Activated CD8-positive, alpha-beta memory T cell treated with anti-CD3 and anti-CD28 coated beads, Interleukin-2, amount 50 U/mL, for 48 hours (primary cell): ENCODE data around the gene DCAF11.

Experiments
- DNase-seq: peaks from one replicate; pipeline ENCODE4 v3.0.0-alpha.2; 2020

Gene DCAF11

DNA sequence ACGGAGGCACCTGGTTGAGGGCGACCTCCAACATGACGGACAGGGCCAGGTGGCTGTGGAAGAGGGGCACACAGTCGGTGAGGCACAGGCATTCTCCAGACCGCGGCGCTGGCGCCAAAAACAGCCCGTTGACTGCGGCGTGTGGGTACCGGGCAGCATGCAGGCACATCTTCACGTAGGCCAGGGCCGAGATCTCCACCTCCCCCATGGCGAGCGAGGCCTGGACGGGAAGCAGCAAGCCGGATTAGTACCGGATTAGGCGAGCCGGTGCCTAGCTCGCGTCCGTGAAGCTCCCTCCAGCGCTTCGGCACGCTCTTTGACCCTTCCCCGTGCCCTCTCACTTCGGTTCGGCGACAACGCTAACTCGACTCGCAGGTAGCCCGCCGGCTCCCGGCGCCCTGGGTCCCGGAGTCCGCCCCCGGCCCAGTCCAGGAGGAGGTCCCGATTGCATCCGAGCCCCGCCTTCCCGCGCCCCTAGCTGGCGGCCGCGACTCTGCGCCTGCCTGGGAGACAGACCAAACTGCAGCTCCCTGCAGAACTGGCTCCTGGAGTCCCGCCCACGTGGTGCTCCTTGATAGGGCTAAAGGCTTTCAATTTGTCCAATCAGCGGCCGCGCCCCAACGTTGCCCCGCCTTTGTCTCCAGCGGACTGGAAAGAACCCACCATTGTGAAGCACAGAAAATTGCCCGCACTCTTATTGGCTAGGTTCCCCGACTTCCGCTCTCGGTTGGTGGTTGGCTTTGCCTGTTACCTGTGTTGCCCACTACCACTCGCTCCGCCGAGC lies 26.7 kb downstream of the DCAF11 start, which contains the start of gene EMC9:
Gene EMC9 (minus strand): TSS at position 495 of the 784 bp plus-strand sequence. CDS start 287 bp downstream, at position 208.
- peak; percentile 99 for DNase-seq

GRCh38 chr14:24143511-24143910 lies 28.9 kb downstream of the DCAF11 start:
- no peak for DNase-seq

- DNase-seq, result no peak
Measured at GRCh38 chr14:24144451-24144850, 29.9 kb downstream of the DCAF11 start.

DNA sequence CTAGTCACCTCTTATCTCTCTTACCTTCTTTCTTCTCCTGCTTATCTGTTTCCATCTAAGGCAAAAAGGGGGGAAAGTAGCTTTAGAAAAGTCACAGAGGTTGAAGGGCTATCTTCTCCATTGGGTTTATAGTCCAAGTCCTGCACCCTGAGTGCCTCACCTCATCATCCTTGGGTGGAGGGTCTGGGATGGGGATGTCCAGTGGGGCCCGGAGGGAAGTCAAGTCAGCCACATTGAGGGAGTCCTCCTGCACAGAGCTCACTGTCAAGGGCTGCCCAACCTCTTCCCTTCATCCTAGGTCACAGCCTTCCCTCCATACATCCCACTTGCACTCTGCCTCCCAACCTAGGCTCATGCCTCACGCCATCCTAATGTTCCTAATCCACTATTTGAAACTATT lies 30.6 kb downstream of the DCAF11 start:
- no peak for DNase-seq

- DNase-seq, result no peak
Measured at GRCh38 chr14:24145690-24146452, 31.3 kb downstream of the DCAF11 start.

GRCh38 chr14:24146453-24146977 lies 31.9 kb downstream of the DCAF11 start, which contains the start of gene PSME2:
PSME2 (minus strand) TSS chr14:24146610; CDS start chr14:24146581, 29 bp downstream.
- DNase-seq, result peak; percentile 95

DNA sequence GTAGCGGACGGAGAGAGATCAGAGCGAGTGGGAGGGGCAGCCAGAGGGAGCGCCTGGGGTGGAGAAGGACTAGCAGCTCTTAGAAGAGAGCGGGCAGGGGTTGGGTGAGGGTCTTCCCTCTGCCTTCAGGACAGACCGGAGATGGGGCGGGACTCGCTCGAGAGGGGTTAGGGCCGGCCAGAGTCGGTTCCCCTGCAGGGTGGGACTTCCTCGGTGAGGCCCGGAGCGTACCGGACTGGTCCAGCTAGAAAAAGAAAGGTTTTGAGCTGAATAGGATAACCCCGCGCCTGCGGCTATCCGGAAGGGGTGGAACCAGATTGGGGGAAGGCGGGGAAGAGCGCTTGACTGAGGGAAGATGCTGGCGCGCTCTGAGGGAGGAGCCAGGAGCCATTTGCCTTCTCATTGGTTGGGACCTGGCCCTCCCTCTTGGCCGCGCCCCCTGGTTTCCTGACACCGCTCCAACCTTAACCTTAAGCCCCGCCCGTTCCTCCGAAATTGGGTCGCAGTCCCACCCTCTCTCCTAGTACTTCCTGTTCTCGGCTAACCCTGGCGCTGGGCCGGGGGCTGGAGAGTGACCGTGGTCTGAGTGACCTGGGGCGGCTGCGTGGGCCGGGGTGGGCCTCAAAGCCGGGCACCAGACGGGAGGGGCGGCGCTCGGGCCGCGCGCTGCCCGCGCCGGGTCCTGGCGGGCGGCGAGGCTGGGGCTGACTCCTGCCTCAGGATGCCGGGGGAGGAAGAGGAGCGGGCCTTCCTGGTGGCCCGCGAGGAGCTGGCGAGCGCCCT lies 32.6 kb downstream of the DCAF11 start, which contains the start of gene RNF31:
Gene RNF31 (plus strand): TSS at position 521 of the 783 bp plus-strand sequence. CDS start 201 bp downstream, at position 722.
- DNase-seq, result peak; percentile 95

GRCh38 chr14:24147761-24148428 lies 33.3 kb downstream of the DCAF11 start:
- no peak for DNase-seq

DNA sequence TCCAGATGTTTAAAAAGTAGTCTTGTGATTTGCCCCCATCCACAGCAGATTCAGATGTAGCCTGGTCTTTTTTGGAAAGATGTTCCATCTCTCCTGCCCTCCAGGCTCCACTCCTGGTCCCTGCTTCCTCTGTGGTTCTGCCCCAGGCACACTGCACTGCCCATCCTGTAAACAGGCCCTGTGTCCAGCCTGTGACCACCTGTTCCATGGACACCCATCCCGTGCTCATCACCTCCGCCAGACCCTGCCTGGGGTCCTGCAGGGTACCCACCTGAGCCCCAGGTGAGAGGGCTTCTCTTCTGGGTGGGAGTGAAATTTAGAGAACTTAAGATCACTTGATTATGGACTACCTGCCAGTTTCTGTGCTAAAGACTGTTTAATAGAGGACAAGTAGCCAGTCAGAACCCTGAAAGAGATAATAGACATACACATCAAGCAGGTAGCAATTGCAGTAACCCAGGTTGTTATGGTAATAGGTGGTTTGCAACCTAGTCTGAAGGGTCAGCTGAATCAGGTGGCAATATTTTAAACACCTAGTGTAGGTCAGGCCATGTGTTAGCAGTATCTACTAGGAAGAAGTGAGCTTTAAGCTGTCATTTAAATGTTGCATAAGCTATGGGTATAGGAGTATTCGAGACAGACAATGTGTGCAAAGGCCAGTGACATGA lies 34.9 kb downstream of the DCAF11 start:
- DNase-seq, result no peak

GRCh38 chr14:24150061-24150460 lies 35.5 kb downstream of the DCAF11 start:
- no peak for DNase-seq

DNA sequence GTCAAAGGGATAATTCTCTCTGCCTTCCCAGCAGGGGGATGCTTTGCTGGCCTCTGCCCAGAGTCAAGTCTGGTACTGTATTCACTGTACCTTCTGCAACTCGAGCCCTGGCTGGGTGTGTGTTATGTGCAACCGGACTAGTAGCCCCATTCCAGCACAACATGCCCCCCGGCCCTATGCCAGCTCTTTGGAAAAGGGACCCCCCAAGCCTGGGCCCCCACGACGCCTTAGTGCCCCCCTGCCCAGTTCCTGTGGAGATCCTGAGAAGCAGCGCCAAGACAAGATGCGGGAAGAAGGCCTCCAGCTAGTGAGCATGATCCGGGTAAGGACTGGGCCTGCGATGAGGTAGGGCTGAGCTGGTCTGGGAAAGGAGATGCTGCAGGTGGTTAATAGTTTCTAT lies 36.0 kb downstream of the DCAF11 start:
- no peak for DNase-seq

- DNase-seq, result no peak
Measured at GRCh38 chr14:24150993-24151392, 36.4 kb downstream of the DCAF11 start.

- DNase-seq, result no peak
Measured at GRCh38 chr14:24151404-24152080, 37.0 kb downstream of the DCAF11 start.

DNA sequence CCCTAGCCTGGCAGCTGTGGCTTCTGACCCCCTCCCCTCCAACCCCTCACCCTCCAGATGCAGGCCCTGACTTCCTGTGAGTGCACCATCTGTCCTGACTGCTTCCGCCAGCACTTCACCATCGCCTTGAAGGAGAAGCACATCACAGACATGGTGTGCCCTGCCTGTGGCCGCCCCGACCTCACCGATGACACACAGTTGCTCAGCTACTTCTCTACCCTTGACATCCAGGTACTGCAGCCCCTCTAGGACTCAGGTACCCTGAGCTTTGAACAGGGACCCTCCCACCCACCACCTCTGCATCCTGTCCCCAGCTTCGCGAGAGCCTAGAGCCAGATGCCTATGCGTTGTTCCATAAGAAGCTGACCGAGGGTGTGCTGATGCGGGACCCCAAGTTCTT lies 40.5 kb downstream of the DCAF11 start:
- DNase-seq, result no peak

GRCh38 chr14:24156840-24157239 lies 42.3 kb downstream of the DCAF11 start:
- DNase-seq, result no peak

- DNase-seq, result no peak
Measured at GRCh38 chr14:24157331-24157730, 42.8 kb downstream of the DCAF11 start.

DNA sequence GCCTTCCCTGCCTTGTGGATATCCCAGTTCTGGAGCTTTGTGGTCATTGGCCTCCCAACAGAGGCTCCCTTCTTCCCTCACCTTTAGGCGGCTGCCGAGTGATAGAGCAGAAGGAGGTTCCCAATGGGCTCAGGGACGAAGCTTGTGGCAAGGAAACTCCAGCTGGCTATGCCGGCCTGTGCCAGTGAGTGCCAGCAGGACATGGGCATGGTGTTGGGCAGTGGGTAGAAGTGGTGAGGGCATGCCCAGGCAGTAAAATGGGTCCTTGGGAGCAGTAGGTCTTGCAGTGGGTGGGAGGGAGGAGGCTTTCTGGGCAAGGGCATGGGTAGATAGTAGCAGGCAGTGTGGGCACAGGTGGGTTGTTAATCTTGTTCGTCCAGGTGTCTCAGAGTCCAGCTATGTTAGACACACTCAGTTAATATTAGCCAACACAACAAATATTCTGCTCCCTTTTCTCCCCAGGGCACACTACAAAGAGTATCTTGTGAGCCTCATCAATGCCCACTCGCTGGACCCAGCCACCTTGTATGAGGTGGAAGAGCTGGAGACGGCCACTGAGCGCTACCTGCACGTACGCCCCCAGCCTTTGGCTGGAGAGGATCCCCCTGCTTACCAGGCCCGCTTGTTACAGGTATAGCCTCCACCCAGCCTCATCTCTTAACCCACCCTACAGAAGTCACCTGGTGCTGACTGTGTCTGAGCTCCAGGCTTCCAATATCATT lies 45.4 kb downstream of the DCAF11 start:
- no peak for DNase-seq

GRCh38 chr14:24160499-24160849 lies 45.9 kb downstream of the DCAF11 start:
- DNase-seq, result no peak

DNA sequence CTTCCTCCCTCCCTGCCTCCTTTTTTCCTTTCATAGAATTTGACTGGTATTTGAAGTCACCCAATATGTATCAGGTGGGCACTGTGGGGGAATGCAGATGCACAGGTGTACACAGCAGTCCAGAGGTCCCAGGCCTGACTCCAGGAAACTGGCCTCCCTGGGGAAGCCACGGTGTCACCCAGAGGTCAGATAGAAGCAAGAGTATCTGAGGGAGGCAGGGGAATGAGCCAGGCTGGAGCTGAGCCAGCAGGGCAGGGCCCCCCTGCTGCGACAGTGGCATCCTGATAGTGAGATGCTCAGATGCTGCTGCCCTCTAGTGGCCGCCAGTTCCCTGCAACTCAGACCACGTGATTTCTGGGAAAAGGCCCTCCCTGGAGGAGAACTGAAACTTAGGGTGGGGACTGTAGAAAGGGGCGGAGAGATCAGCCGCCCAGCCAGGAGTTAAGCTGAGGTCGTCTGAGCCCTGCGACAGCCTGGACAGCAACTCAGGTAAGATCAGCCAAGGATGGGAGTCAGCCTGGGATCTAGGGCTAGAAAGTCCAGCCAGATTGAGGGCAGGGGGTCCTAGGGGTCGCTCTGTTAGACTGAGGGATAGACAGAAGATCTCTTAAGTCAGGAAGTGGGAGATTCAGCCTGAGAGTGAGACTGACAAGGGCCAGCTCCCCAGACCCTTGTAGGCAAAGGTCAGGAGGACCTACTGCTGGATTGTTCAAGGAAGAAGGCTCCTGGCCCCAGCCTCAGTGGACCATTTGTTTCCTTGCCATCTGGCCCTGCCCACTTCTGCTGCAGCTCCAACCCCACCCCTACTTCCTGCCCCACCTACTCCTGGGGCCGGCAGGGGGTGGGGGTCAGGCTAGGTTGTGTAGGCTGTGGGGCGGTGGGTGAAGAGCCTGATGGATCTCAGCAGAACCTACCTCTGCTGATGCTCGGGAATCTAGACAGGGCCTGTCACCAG lies 46.5 kb downstream of the DCAF11 start, which contains the start of gene IRF9:
Gene IRF9 (plus strand): TSS at position 416 of the 955 bp plus-strand sequence. CDS start 880 bp downstream, outside the sequence.
- peak; percentile 100 for DNase-seq
